Progenitor cell of endocrine pancreas (in vitro differentiated cells): ENCODE measurements around the gene SMYD1. TPM values are rescaled to one million over a fixed set of nuclear protein-coding genes. Genes with fewer than 3 reads are reported as not detected.
A peak's percentile ranks its signal among the peaks of the same experiment; 100 is the strongest.

Experiments used
- DNase-seq: peaks from one replicate; pipeline ENCODE4 v3.0.0; 2021; ENCODE audit warnings: low spot score; ENCODE audit not compliant: unreplicated experiment
- H3K27ac Mint-ChIP-seq: 2 replicates; pipeline ENCODE4 v1.8.0; 2021; ENCODE audit warnings: mild to moderate bottlenecking, moderate library complexity, mixed read lengths
- H3K27me3 Mint-ChIP-seq: 2 replicates; pipeline ENCODE4 v1.8.0; 2021; ENCODE audit warnings: mixed read lengths
- H3K36me3 Mint-ChIP-seq: 2 replicates; pipeline ENCODE4 v1.8.0; 2022; ENCODE audit warnings: mixed read lengths; ENCODE audit not compliant: insufficient read depth
- H3K4me1 Mint-ChIP-seq: 2 replicates; pipeline ENCODE4 v1.8.0; 2021; ENCODE audit warnings: low read depth, mixed read lengths
- H3K4me3 Mint-ChIP-seq: 2 replicates; pipeline ENCODE4 v1.8.0; 2021; ENCODE audit warnings: low read depth, mild to moderate bottlenecking, moderate library complexity, mixed read lengths
- H3K9me3 Mint-ChIP-seq: 2 replicates; pipeline ENCODE4 v1.8.0; 2021; ENCODE audit warnings: low read depth, mixed read lengths
- total RNA-seq: library from RNA; stranded (reverse); gene quantifications from 2 replicates; pipeline ENCODE4 v1.2.1, GENCODE V29; 2021
- TF ChIP-seq, protein P1 (sequence below): fragments of 200-600 bp; sonication (generic); IDR thresholded peaks from one replicate; pipeline ENCODE4 v1.5.0; 2021; ENCODE audit warnings: antibody characterized with exemption, mild to moderate bottlenecking; ENCODE audit not compliant: unreplicated experiment

Gene SMYD1
- total RNA-seq, 1 donor from 2014 or later = not detected

- H3K4me3 Mint-ChIP-seq = no peak overlapping the region
- TF ChIP-seq, protein P1, sequence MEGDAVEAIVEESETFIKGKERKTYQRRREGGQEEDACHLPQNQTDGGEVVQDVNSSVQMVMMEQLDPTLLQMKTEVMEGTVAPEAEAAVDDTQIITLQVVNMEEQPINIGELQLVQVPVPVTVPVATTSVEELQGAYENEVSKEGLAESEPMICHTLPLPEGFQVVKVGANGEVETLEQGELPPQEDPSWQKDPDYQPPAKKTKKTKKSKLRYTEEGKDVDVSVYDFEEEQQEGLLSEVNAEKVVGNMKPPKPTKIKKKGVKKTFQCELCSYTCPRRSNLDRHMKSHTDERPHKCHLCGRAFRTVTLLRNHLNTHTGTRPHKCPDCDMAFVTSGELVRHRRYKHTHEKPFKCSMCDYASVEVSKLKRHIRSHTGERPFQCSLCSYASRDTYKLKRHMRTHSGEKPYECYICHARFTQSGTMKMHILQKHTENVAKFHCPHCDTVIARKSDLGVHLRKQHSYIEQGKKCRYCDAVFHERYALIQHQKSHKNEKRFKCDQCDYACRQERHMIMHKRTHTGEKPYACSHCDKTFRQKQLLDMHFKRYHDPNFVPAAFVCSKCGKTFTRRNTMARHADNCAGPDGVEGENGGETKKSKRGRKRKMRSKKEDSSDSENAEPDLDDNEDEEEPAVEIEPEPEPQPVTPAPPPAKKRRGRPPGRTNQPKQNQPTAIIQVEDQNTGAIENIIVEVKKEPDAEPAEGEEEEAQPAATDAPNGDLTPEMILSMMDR = no peak
- no peak for DNase-seq
- H3K27ac Mint-ChIP-seq = peak overlapping the region; percentile 55
- H3K9me3 Mint-ChIP-seq = no peaks in the 10 kb centered on the region
- H3K36me3 Mint-ChIP-seq = no peaks in the 10 kb centered on the region
- H3K27me3 Mint-ChIP-seq = no peaks in the 10 kb centered on the region
- H3K4me1 Mint-ChIP-seq = peaks cover 5% of the 10 kb centered on the region
Measured at GRCh38 chr2:88081924-88082608, 14.4 kb downstream of the SMYD1 start.

DNA sequence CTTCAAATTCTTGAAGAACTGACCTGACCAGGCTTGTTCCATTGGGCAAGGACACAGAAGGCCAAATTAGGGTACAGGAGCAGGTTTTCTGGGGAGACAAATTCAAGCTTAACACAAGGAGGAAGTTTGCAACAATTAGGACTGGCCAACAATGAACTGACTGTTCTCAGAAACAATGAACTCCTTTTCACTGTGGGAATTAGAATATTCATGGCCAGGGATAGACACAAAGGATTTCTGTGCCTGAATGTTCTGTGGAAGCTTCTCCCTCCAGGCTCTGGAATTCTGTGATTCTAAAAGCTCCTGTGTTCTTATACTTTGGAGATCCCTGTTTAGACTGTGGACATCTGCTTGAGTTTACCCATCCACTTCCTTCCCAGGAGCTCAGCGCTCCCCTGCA, 15.2 kb downstream of the SMYD1 start:
- no peaks in the 10 kb centered on the region for H3K36me3 Mint-ChIP-seq
- no peaks in the 10 kb centered on the region for H3K9me3 Mint-ChIP-seq
- no peak overlapping the region for H3K4me3 Mint-ChIP-seq
- H3K27me3 Mint-ChIP-seq = no peaks in the 10 kb centered on the region
- peak overlapping the region; percentile 47 for H3K27ac Mint-ChIP-seq
- DNase-seq = no peak
- TF ChIP-seq, protein P1 = no peak
- H3K4me1 Mint-ChIP-seq = peaks cover 5% of the 10 kb centered on the region

DNA sequence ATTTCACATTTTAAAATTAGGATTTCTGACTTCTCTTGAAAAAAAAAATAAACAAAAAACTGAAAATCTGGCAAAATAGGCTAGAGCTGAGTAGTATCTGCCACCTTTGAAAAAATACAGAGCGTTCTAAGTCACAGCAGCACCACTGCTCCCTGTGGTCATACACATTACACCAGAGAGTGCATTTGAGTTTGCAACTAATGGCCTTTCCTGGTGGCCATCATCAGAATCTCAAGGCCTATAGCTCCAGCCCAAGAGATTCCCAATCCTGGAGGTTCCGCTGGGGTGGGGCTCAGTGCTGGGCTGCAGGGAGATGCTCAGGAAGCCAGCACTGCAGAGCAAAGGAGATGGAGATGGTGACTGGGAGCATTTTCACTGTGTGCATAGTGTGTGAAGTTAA, 17.5 kb downstream of the SMYD1 start:
- H3K9me3 Mint-ChIP-seq = no peaks in the 10 kb centered on the region
- DNase-seq = no peak
- no peak overlapping the region for H3K4me3 Mint-ChIP-seq
- H3K27ac Mint-ChIP-seq = no peak overlapping the region
- peaks cover 5% of the 10 kb centered on the region for H3K4me1 Mint-ChIP-seq
- TF ChIP-seq, protein P1 = no peak
- no peaks in the 10 kb centered on the region for H3K27me3 Mint-ChIP-seq
- H3K36me3 Mint-ChIP-seq = no peaks in the 10 kb centered on the region

GRCh38 chr2:88085602-88086001, 18.0 kb downstream of the SMYD1 start:
- H3K27ac Mint-ChIP-seq = no peak overlapping the region
- no peaks in the 10 kb centered on the region for H3K27me3 Mint-ChIP-seq
- H3K4me1 Mint-ChIP-seq = peaks cover 5% of the 10 kb centered on the region
- no peak overlapping the region for H3K4me3 Mint-ChIP-seq
- TF ChIP-seq, protein P1 = no peak
- DNase-seq = no peak
- H3K9me3 Mint-ChIP-seq = no peaks in the 10 kb centered on the region
- no peaks in the 10 kb centered on the region for H3K36me3 Mint-ChIP-seq

- no peaks in the 10 kb centered on the region for H3K27me3 Mint-ChIP-seq
- H3K36me3 Mint-ChIP-seq = no peaks in the 10 kb centered on the region
- H3K4me1 Mint-ChIP-seq = peaks cover 5% of the 10 kb centered on the region
Measured at GRCh38 chr2:88086401-88086800, 18.8 kb downstream of the SMYD1 start.

More at GRCh38 chr2:88086401-88086800, 18.8 kb downstream of the SMYD1 start:
- Mint-ChIP-seq H3K27ac (no peak overlapping the region), H3K9me3 (no peaks in the 10 kb centered on the region), H3K4me3 (no peak overlapping the region)
- TF ChIP-seq, protein P1 = no peak
- no peak for DNase-seq
